Osteoblast (primary cell): ENCODE results near the gene GALR3. TPM values are rescaled to one million over a fixed set of nuclear protein-coding genes. Genes with fewer than 3 reads are reported as not detected.

ENCODE experiments used
- DNase-seq: peaks from one replicate; pipeline ENCODE4 v3.0.0; 2011; ENCODE audit warnings: low spot score, mixed read lengths; ENCODE audit not compliant: insufficient read length; ENCODE audit errors: missing footprints
- H2AFZ ChIP-seq: 2 replicates; pipeline ENCODE4 v1.6.0; 2011; ENCODE audit warnings: mild to moderate bottlenecking, low read length
- H3K27ac ChIP-seq: 2 replicates; pipeline ENCODE4 v1.5.1; 2011; ENCODE audit warnings: mild to moderate bottlenecking, low read depth, low read length, moderate library complexity
- H3K27me3 ChIP-seq: 2 replicates; pipeline ENCODE4 v1.6.0; 2012; ENCODE audit warnings: mild to moderate bottlenecking, control low read depth, inconsistent platforms, low read length, moderate library complexity; ENCODE audit not compliant: insufficient read depth
- H3K36me3 ChIP-seq: 2 replicates; pipeline ENCODE4 v1.5.1; 2011; ENCODE audit warnings: mild to moderate bottlenecking, low read length, control low read depth, moderate library complexity; ENCODE audit not compliant: insufficient read depth
- H3K4me1 ChIP-seq: 2 replicates; pipeline ENCODE4 v1.5.1; 2011; ENCODE audit warnings: mild to moderate bottlenecking, low read length, control low read depth, moderate library complexity; ENCODE audit not compliant: insufficient read depth
- H3K4me2 ChIP-seq: 2 replicates; pipeline ENCODE4 v1.6.0; 2011; ENCODE audit warnings: mild to moderate bottlenecking, low read length; ENCODE audit not compliant: insufficient read depth
- H3K4me3 ChIP-seq: fragments of 200-600 bp; sonication (generic); 3 replicates; pipeline ENCODE4 v1.5.1; 2012; ENCODE audit warnings: mild to moderate bottlenecking, low read length, inconsistent platforms; ENCODE audit not compliant: insufficient read depth
- H3K79me2 ChIP-seq: 2 replicates; pipeline ENCODE4 v1.6.0; 2012; ENCODE audit warnings: mild to moderate bottlenecking, low read length, control low read depth, inconsistent platforms; ENCODE audit not compliant: insufficient read depth
- H3K9me3 ChIP-seq: 2 replicates; pipeline ENCODE4 v1.5.1; 2011; ENCODE audit warnings: low read depth, low read length, control low read depth
- H4K20me1 ChIP-seq: 2 replicates; pipeline ENCODE4 v1.6.0; 2012; ENCODE audit warnings: mild to moderate bottlenecking, low read length, control low read depth; ENCODE audit not compliant: insufficient read depth
- total RNA-seq: library from RNA; depleted of rRNA; stranded (reverse); fragments of >200 nt; gene quantifications from 2 replicates; pipeline ENCODE4 v1.2.3, GENCODE V29; 2012
- TF ChIP-seq, protein P1 (sequence below): IDR thresholded peaks from 2 replicates; pipeline ENCODE4 v1.5.1; 2011; ENCODE audit warnings: mild to moderate bottlenecking, low read depth, low read length, moderate library complexity; ENCODE audit errors: extremely low read depth

The GALR3 gene
- total RNA-seq, 1 donor: not detected

GRCh38 chr22:37830093-37830842 is 7.1 kb downstream of the GALR3 start:
- no peaks in the 10 kb centered on the region for H3K4me1 ChIP-seq
- no peaks in the 10 kb centered on the region for H3K9me3 ChIP-seq
- no peak overlapping the region for H3K27ac ChIP-seq
- no peak overlapping the region for H2AFZ ChIP-seq
- TF ChIP-seq, protein P1, sequence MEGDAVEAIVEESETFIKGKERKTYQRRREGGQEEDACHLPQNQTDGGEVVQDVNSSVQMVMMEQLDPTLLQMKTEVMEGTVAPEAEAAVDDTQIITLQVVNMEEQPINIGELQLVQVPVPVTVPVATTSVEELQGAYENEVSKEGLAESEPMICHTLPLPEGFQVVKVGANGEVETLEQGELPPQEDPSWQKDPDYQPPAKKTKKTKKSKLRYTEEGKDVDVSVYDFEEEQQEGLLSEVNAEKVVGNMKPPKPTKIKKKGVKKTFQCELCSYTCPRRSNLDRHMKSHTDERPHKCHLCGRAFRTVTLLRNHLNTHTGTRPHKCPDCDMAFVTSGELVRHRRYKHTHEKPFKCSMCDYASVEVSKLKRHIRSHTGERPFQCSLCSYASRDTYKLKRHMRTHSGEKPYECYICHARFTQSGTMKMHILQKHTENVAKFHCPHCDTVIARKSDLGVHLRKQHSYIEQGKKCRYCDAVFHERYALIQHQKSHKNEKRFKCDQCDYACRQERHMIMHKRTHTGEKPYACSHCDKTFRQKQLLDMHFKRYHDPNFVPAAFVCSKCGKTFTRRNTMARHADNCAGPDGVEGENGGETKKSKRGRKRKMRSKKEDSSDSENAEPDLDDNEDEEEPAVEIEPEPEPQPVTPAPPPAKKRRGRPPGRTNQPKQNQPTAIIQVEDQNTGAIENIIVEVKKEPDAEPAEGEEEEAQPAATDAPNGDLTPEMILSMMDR: no peak
- no peak overlapping the region for H3K4me3 ChIP-seq
- no peaks in the 10 kb centered on the region for H4K20me1 ChIP-seq
- H3K36me3 ChIP-seq: peaks cover 46% of the 10 kb centered on the region
- H3K79me2 ChIP-seq: no peaks in the 10 kb centered on the region
- peak; percentile 68 for DNase-seq
- H3K4me2 ChIP-seq: no peak overlapping the region
- H3K27me3 ChIP-seq: no peaks in the 10 kb centered on the region

- Histone ChIP-seq H3K9me3 (no peaks in the 10 kb centered on the region), H3K4me3 (no peak overlapping the region), H3K4me1 (no peaks in the 10 kb centered on the region), H3K36me3 (peaks cover 50% of the 10 kb centered on the region), H3K27ac (no peak overlapping the region), H3K4me2 (no peak overlapping the region), H3K27me3 (no peaks in the 10 kb centered on the region), H3K79me2 (no peaks in the 10 kb centered on the region), H4K20me1 (no peaks in the 10 kb centered on the region), H2AFZ (no peak overlapping the region)
- peak; percentile 30 for DNase-seq
- TF ChIP-seq, protein P1: no peak
These were observed 8.3 kb downstream of the GALR3 start for GRCh38 chr22:37831472-37831871.

GRCh38 chr22:37832022-37832857 is 9.1 kb downstream of the GALR3 start:
- Histone ChIP-seq H3K36me3 (peaks cover 56% of the 10 kb centered on the region), H2AFZ (no peak overlapping the region), H3K27ac (no peak overlapping the region)

More at GRCh38 chr22:37832022-37832857, 9.1 kb downstream of the GALR3 start:
- Histone ChIP-seq H3K9me3 (no peaks in the 10 kb centered on the region), H3K27me3 (no peaks in the 10 kb centered on the region), H3K4me2 (no peak overlapping the region), H4K20me1 (no peaks in the 10 kb centered on the region), H3K4me3 (no peak overlapping the region), H3K4me1 (no peaks in the 10 kb centered on the region), H3K79me2 (no peaks in the 10 kb centered on the region)
- DNase-seq: peak; percentile 26
- TF ChIP-seq, protein P1: no peak
